Measurements from ENCODE around the gene ADGRF5.

GRCh38 chr6:46964716-46965519 is 43.2 kb upstream of the ADGRF5 start:
- TF ChIP-seq POLR2A (IDR thresholded peaks at IDR 0.05) (no peak), CTCF (IDR thresholded peaks at IDR 0.05) (no peak)
